COLO829 (cell line): ENCODE measurements around the gene FBXW2.
A peak's percentile ranks its signal among the peaks of the same experiment; 100 is the strongest.

Experiments
- DNase-seq: peaks from one replicate; pipeline ENCODE4 v3.0.0; 2012; ENCODE audit warnings: low spot score

The FBXW2 gene

GRCh38 chr9:120742951-120743416, 50.2 kb downstream of the FBXW2 start:
- DNase-seq, result peak; percentile 87

- no peak for DNase-seq
Observed at GRCh38 chr9:120741701-120742100, 51.5 kb downstream of the FBXW2 start.

- DNase-seq, result no peak
Observed at GRCh38 chr9:120741191-120741590, 52.0 kb downstream of the FBXW2 start.

- DNase-seq, result no peak
Observed at GRCh38 chr9:120740132-120740531, 53.1 kb downstream of the FBXW2 start.

GRCh38 chr9:120737416-120738165, 55.6 kb downstream of the FBXW2 start:
- DNase-seq, result no peak

GRCh38 chr9:120736881-120737280, 56.3 kb downstream of the FBXW2 start:
- no peak for DNase-seq

GRCh38 chr9:120735415-120736126, 57.6 kb downstream of the FBXW2 start:
- DNase-seq, result no peak

GRCh38 chr9:120734607-120735410, 58.4 kb downstream of the FBXW2 start:
- no peak for DNase-seq

GRCh38 chr9:120733190-120733589, 60.0 kb downstream of the FBXW2 start:
- no peak for DNase-seq

GRCh38 chr9:120730654-120731514, 62.3 kb downstream of the FBXW2 start:
- peak; percentile 86 for DNase-seq

GRCh38 chr9:120729791-120730241, 63.4 kb downstream of the FBXW2 start:
- no peak for DNase-seq

- DNase-seq, result no peak
Observed at GRCh38 chr9:120726484-120726883, 66.7 kb downstream of the FBXW2 start.

- DNase-seq, result no peak
Observed at GRCh38 chr9:120725907-120726306, 67.3 kb downstream of the FBXW2 start.

- DNase-seq, result no peak
Observed at GRCh38 chr9:120724757-120725400, 68.3 kb downstream of the FBXW2 start.

- no peak for DNase-seq
Observed at GRCh38 chr9:120723565-120723964, 69.7 kb downstream of the FBXW2 start.

GRCh38 chr9:120720404-120720803, 72.8 kb downstream of the FBXW2 start:
- no peak for DNase-seq

GRCh38 chr9:120718316-120718715, 74.9 kb downstream of the FBXW2 start:
- DNase-seq, result no peak

GRCh38 chr9:120717176-120717575, 76.0 kb downstream of the FBXW2 start:
- DNase-seq, result no peak

- DNase-seq, result no peak
Observed at GRCh38 chr9:120716483-120716882, 76.7 kb downstream of the FBXW2 start.

GRCh38 chr9:120715389-120715924, 77.8 kb downstream of the FBXW2 start:
- DNase-seq, result no peak
